Stimulated activated CD8-positive, alpha-beta memory T cell treated with anti-CD3 and anti-CD28 coated beads, Interleukin-4, amount 100 ng/mL, for 4 hours (primary cell): Measurements from ENCODE around the gene PARVG.

ENCODE experiments used
- DNase-seq, 2 donors: peaks; one replicate each; pipeline ENCODE4 v3.0.0-alpha.2; 2020; ENCODE audit warnings: low read depth in 2 of 2, low spot score in 1 of 2

Gene PARVG

GRCh38 chr22:44180706-44181032, at the start of gene PARVG:
PARVG (plus strand) TSS chr22:44180925; CDS start chr22:44183330, 2,405 bp downstream.
- DNase-seq = no peak

GRCh38 chr22:44131412-44131811, 49.3 kb upstream of the PARVG start:
- DNase-seq = no peak

GRCh38 chr22:44131989-44132685, 48.6 kb upstream of the PARVG start:
- no peak for DNase-seq

GRCh38 chr22:44132724-44133123, 48.0 kb upstream of the PARVG start:
- no peak for DNase-seq

- no peak for DNase-seq
Observed at GRCh38 chr22:44133161-44133560, 47.6 kb upstream of the PARVG start.

GRCh38 chr22:44133901-44134571, 46.7 kb upstream of the PARVG start:
- no peak for DNase-seq

- DNase-seq = no peak
Observed at GRCh38 chr22:44136112-44136511, 44.6 kb upstream of the PARVG start.

GRCh38 chr22:44136786-44137185, 43.9 kb upstream of the PARVG start:
- DNase-seq = no peak

GRCh38 chr22:44137415-44137814, 43.3 kb upstream of the PARVG start:
- no peak for DNase-seq

GRCh38 chr22:44139773-44140172, 41.0 kb upstream of the PARVG start:
- DNase-seq = no peak

GRCh38 chr22:44142421-44143104, 38.2 kb upstream of the PARVG start:
- DNase-seq = no peak

GRCh38 chr22:44143105-44143474, 37.6 kb upstream of the PARVG start:
- no peak for DNase-seq

GRCh38 chr22:44143579-44143978, 37.1 kb upstream of the PARVG start:
- no peak for DNase-seq

GRCh38 chr22:44144046-44144569, 36.6 kb upstream of the PARVG start:
- no peak for DNase-seq

- DNase-seq = no peak
Observed at GRCh38 chr22:44145544-44145943, 35.2 kb upstream of the PARVG start.

- no peak for DNase-seq
Observed at GRCh38 chr22:44146088-44146861, 34.5 kb upstream of the PARVG start.

GRCh38 chr22:44147008-44147645, 33.6 kb upstream of the PARVG start:
- no peak for DNase-seq

GRCh38 chr22:44147821-44148574, 32.7 kb upstream of the PARVG start:
- DNase-seq = no peak

- DNase-seq = no peak
Observed at GRCh38 chr22:44151676-44152075, 29.0 kb upstream of the PARVG start.

- no peak for DNase-seq
Observed at GRCh38 chr22:44153710-44154109, 27.0 kb upstream of the PARVG start.
